K562 (cell line): ENCODE measurements around the gene WFDC2. TPM values are rescaled to one million over a fixed set of nuclear protein-coding genes. Genes with fewer than 3 reads are reported as not detected.

ENCODE experiments used
- ADNP ChIP-seq: fragments of 200-800 bp; sonication (Bioruptor generic); IDR thresholded peaks from 2 replicates; pipeline ENCODE4 v1.6.1; 2016; ENCODE audit warnings: missing genetic modification characterization, missing compliant biosample characterization
- ARID2 ChIP-seq: fragments of 450-650 bp; IDR thresholded peaks from 2 replicates; pipeline ENCODE4 v1.6.1; 2017; ENCODE audit warnings: antibody characterized with exemption, mild to moderate bottlenecking
- BHLHE40 ChIP-seq: IDR thresholded peaks from 2 replicates; pipeline ENCODE4 v1.6.1; 2011; ENCODE audit warnings: low read length, improper control_type of control experiment
- C11orf30 ChIP-seq: fragments of 450-650 bp; IDR thresholded peaks from 2 replicates; pipeline ENCODE4 v1.6.1; 2016; ENCODE audit warnings: low read depth, mild to moderate bottlenecking
- CREB5 ChIP-seq: fragments of 250-450 bp; sonication (Bioruptor Pico); IDR thresholded peaks from 2 replicates; pipeline ENCODE4 v1.5.0; 2020; ENCODE audit warnings: mild to moderate bottlenecking
- ELF2 ChIP-seq: fragments of 250-450 bp; sonication (Bioruptor Pico); IDR thresholded peaks from 2 replicates; pipeline ENCODE4 v1.5.0; 2021; ENCODE audit warnings: mild to moderate bottlenecking
- ETS2 ChIP-seq: IDR thresholded peaks from 2 replicates; pipeline ENCODE4 v1.6.1; 2016; ENCODE audit warnings: borderline replicate concordance, missing genetic modification characterization, mild to moderate bottlenecking, moderate library complexity, missing compliant biosample characterization; ENCODE audit not compliant: poor library complexity, severe bottlenecking
- FOXK2 ChIP-seq, 2 experiments: fragments of 450-650 bp; IDR thresholded peaks in 1 of 2; conservative IDR thresholded peaks in 1 of 2; 2 replicates each; pipeline ENCODE4 v1.6.1; 2016; ENCODE audit warnings: low read depth in 2 of 2, mild to moderate bottlenecking in 1 of 2
- FOXP4 ChIP-seq: sonication (generic); formaldehyde crosslinking; IDR thresholded peaks from 2 replicates; pipeline ENCODE4 v1.8.0; 2022; ENCODE audit warnings: mild to moderate bottlenecking, missing genetic modification reagents, borderline replicate concordance
- GTF2E2 ChIP-seq: fragments of 200-800 bp; sonication (Bioruptor generic); IDR thresholded peaks from 2 replicates; pipeline ENCODE4 v1.6.1; 2016; ENCODE audit warnings: missing genetic modification characterization, missing compliant biosample characterization
- KAT2B ChIP-seq: IDR thresholded peaks from one replicate; pipeline ENCODE4 v1.6.1; 2012; ENCODE audit warnings: low read depth, mild to moderate bottlenecking, control low read depth, inconsistent platforms, low read length, moderate library complexity
- KHSRP ChIP-seq: fragments of 450-650 bp; IDR thresholded peaks from 2 replicates; pipeline ENCODE4 v1.6.1; 2017
- MEIS2 ChIP-seq: fragments of 450-650 bp; IDR thresholded peaks from 2 replicates; pipeline ENCODE4 v1.6.1; 2014; ENCODE audit warnings: mild to moderate bottlenecking; ENCODE audit not compliant: partially characterized antibody
- MXD1 ChIP-seq: fragments of 250-450 bp; sonication (Bioruptor Pico); IDR thresholded peaks from 2 replicates; pipeline ENCODE4 v1.8.0; 2021; ENCODE audit warnings: borderline replicate concordance, mild to moderate bottlenecking, moderate library complexity; ENCODE audit not compliant: poor library complexity, severe bottlenecking
- NFE2 ChIP-seq: IDR thresholded peaks from 2 replicates; pipeline ENCODE4 v1.6.1; 2014; ENCODE audit warnings: antibody characterized with exemption, low read depth
- NFE2L1 ChIP-seq: fragments of 450-650 bp; IDR thresholded peaks from 2 replicates; pipeline ENCODE4 v1.6.1; 2016; ENCODE audit warnings: missing genetic modification characterization, low read depth, mild to moderate bottlenecking, missing compliant biosample characterization, moderate library complexity, borderline replicate concordance
- NFXL1 ChIP-seq: fragments of 450-650 bp; formaldehyde crosslinking; IDR thresholded peaks from 2 replicates; pipeline ENCODE4 v1.4.0; 2021; ENCODE audit warnings: mild to moderate bottlenecking
- POLR3A ChIP-seq: IDR thresholded peaks from 2 replicates; pipeline ENCODE4 v1.6.1; 2011; ENCODE audit warnings: borderline replicate concordance, mild to moderate bottlenecking, moderate library complexity; ENCODE audit not compliant: insufficient read length, insufficient read depth; ENCODE audit errors: extremely low read depth
- POU5F1 ChIP-seq: fragments of 150-350 bp; IDR thresholded peaks from 2 replicates; pipeline ENCODE4 v1.6.1; 2014; ENCODE audit warnings: borderline replicate concordance, low read length, low read depth, mild to moderate bottlenecking; ENCODE audit not compliant: partially characterized antibody
- PRMT5 ChIP-seq: sonication (generic); formaldehyde crosslinking; IDR thresholded peaks from 2 replicates; pipeline ENCODE4 v1.5.0; 2020; ENCODE audit warnings: missing genetic modification reagents
- RBM17 ChIP-seq: fragments of 200-400 bp; formaldehyde crosslinking; IDR thresholded peaks from 2 replicates; pipeline ENCODE4 v1.6.1; 2017; ENCODE audit warnings: low read depth, mild to moderate bottlenecking, low read length, borderline replicate concordance
- RUNX1 ChIP-seq: sonication (generic); IDR thresholded peaks from 2 replicates; pipeline ENCODE4 v1.6.1; 2016; ENCODE audit warnings: antibody characterized with exemption, low read depth
- SAFB2 ChIP-seq: fragments of 200-400 bp; formaldehyde crosslinking; IDR thresholded peaks from 2 replicates; pipeline ENCODE4 v1.6.1; 2018; ENCODE audit warnings: borderline replicate concordance, low read length, low read depth, moderate library complexity; ENCODE audit not compliant: severe bottlenecking
- TCFL5 ChIP-seq: fragments of 250-450 bp; sonication (Bioruptor Pico); conservative IDR thresholded peaks from 2 replicates; pipeline ENCODE4 v1.6.1; 2021; ENCODE audit warnings: mild to moderate bottlenecking, moderate library complexity, matching md5 sums
- ZBTB7A ChIP-seq: IDR thresholded peaks from 2 replicates; pipeline ENCODE4 v1.6.1; 2011; ENCODE audit warnings: low read depth, mild to moderate bottlenecking, low read length, moderate library complexity, borderline replicate concordance; ENCODE audit not compliant: control insufficient read depth
- ZNF253 ChIP-seq: fragments of 250-450 bp; sonication (Bioruptor Pico); conservative IDR thresholded peaks from 2 replicates; pipeline ENCODE4 v1.6.1; 2021; ENCODE audit warnings: mild to moderate bottlenecking
- polyA plus RNA-seq, 8 experiments: library from polyadenylated mRNA; depleted of rRNA in 4 of 8; stranded (reverse) in 5 of 8; unstranded in 3 of 8; fragments of >200 nt; fragmentation: Nextera tagmentation in 2 of 8; fragmentation: Illumina TruSeq in 1 of 8; extraction: Ambion mirVana in 2 of 8; extraction: Trizol in 1 of 8; gene quantifications; 2 replicates each; pipeline versions ENCODE4 v1.2.1 to v1.2.3, GENCODE V29; 2011 to 2014; ENCODE audit warnings: inconsistent platforms in 1 of 8, missing spikeins in 1 of 8
- total RNA-seq, 7 experiments: library from RNA; depleted of rRNA in 6 of 7; stranded (reverse); fragments of >200 nt in 6 of 7; fragmentation: Illumina TruSeq in 2 of 7; extraction: Trizol in 2 of 7; gene quantifications; 2 replicates each; pipeline versions ENCODE4 v1.2.1 to v1.2.3, GENCODE V29; 2011 to 2021; ENCODE audit warnings: low replicate concordance in 1 of 7

The WFDC2 gene
- total and polyA plus RNA-seq, 9 of the 15 experiments (the other 6 are each of a cell fraction or from before 2014, with no cell fraction given) = not detected

- no peak for TF ChIP-seq RBM17
- no peak for TF ChIP-seq CREB5 (CRISPR knock-in tag)
- TF ChIP-seq MXD1 (CRISPR knock-in tag) = no peak
- TF ChIP-seq POU5F1 = no peak
- TF ChIP-seq POLR3A = no peak
- TF ChIP-seq ELF2 (CRISPR knock-in tag) = no peak
- TF ChIP-seq FOXP4 = no peak
- peak; percentile 91 for TF ChIP-seq ARID2
- TF ChIP-seq ZBTB7A = no peak
- TF ChIP-seq KHSRP = no peak
- TF ChIP-seq C11orf30 = no peak
- no peak for TF ChIP-seq PRMT5 (CRISPR knock-in tag)
- TF ChIP-seq SAFB2 = no peak
- TF ChIP-seq BHLHE40 = no peak
- TF ChIP-seq NFXL1 (CRISPR knock-in tag) = no peak
- TF ChIP-seq MEIS2 = no peak
- TF ChIP-seq ETS2 (tag) = no peak
- TF ChIP-seq RUNX1 = no peak
- no peak for TF ChIP-seq FOXK2 (conservative IDR thresholded peaks at IDR 0.05 in 1 of 2, IDR thresholded peaks at IDR 0.05 in 1 of 2; ENCODE audit: low read depth in 2 of 2)
- TF ChIP-seq GTF2E2 (tag) = no peak
- TF ChIP-seq NFE2 = no peak
- no peak for TF ChIP-seq ADNP (tag)
- no peak for TF ChIP-seq ZNF253 (CRISPR knock-in tag)
- TF ChIP-seq TCFL5 (CRISPR knock-in tag) = no peak
- no peak for TF ChIP-seq NFE2L1 (tag)
- TF ChIP-seq KAT2B = no peak
Measured at GRCh38 chr20:45436732-45437485, 32.6 kb upstream of the WFDC2 start (continued).
